Upper lobe of left lung (tissue), 6 donors: ENCODE measurements around the gene CERS1. TPM values are rescaled to one million over a fixed set of nuclear protein-coding genes. Genes with fewer than 3 reads are reported as not detected.

Experiments used
- ATAC-seq, 2 donors: fragments of 200-7000 bp; cut with Tn5 transposase; one replicate each; pipeline ENCODE4 v1.9.1; 2022; ENCODE audit warnings: mild to moderate bottlenecking in 2 of 2, moderate library complexity in 2 of 2; ENCODE audit not compliant: low FRiP score in 2 of 2
- DNase-seq, 2 donors: peaks; one replicate each; pipeline ENCODE4 v3.0.0-alpha.2; 2019 to 2020
- H3K27ac ChIP-seq, 4 donors: fragments of 200-600 bp; sonication (generic); one replicate each; pipeline ENCODE4 v1.5.1; 2016 to 2019
- H3K27me3 ChIP-seq, 4 donors: fragments of 200-600 bp; sonication (generic); one replicate each; pipeline ENCODE4 v1.5.1; 2017 to 2019
- H3K36me3 ChIP-seq, 4 donors: fragments of 200-600 bp; sonication (generic); one replicate each; pipeline ENCODE4 v1.5.1; 2016 to 2019
- H3K4me1 ChIP-seq, 4 donors: fragments of 200-600 bp; sonication (generic); one replicate each; pipeline ENCODE4 v1.5.1; 2018 to 2019
- H3K4me3 ChIP-seq, 4 donors: fragments of 200-600 bp; sonication (generic); one replicate each; pipeline ENCODE4 v1.5.1; 2017 to 2019; ENCODE audit warnings: mild to moderate bottlenecking in 2 of 4, moderate library complexity in 1 of 4
- H3K9me3 ChIP-seq, 4 donors: fragments of 200-600 bp; sonication (generic); one replicate each; pipeline ENCODE4 v1.5.1; 2018 to 2019
- CTCF ChIP-seq, 6 experiments: fragments of 450-650 bp in 4 of 6; fragments of 200-600 bp in 2 of 6; sonication (generic) in 2 of 6; IDR thresholded peaks; one replicate each; pipeline ENCODE4 v1.5.1; 2016 to 2019; ENCODE audit warnings: antibody characterized with exemption in 6 of 6
- EP300 ChIP-seq, 4 donors: sonication (generic); formaldehyde crosslinking; IDR thresholded peaks; one replicate each; pipeline ENCODE4 v1.5.1; 2017; ENCODE audit warnings: antibody characterized with exemption in 4 of 4, control low read depth in 2 of 4
- POLR2A ChIP-seq, 4 donors: fragments of 450-650 bp; IDR thresholded peaks; one replicate each; pipeline ENCODE4 v1.5.1; 2016 to 2017; ENCODE audit warnings: antibody characterized with exemption in 4 of 4, mild to moderate bottlenecking in 2 of 4
- POLR2AphosphoS5 ChIP-seq, 2 donors: sonication (generic); formaldehyde crosslinking; IDR thresholded peaks; one replicate each; pipeline ENCODE4 v1.5.1; 2017; ENCODE audit warnings: antibody characterized with exemption in 2 of 2
- WGBS, 2 donors: methylation state at CpG; one replicate each; pipeline ENCODE4 v1.1.5; 2017 to 2018; 5-methylcytosine and 5-hydroxymethylcytosine counted together
- total RNA-seq, 6 donors: library from RNA; depleted of rRNA in 4 of 6; stranded (reverse); fragments of >200 nt in 4 of 6; gene quantifications; one replicate each; pipeline versions ENCODE4 v1.1.0 to v1.2.1, GENCODE V29; 2016 to 2021
- donor health status: DM: no; HTN: no; CAD: no; lungs with moderate emphysema.
- donor health status: DM: no; HTN: yes; CAD: no; lungs with severe emphysema.

CERS1 gene
- total RNA-seq, 6 donors from 2014 or later: 0.20 to 0.30 TPM; not detected in 4

- H3K36me3 ChIP-seq: peaks cover 0 to 8% (median 1%) of the 10 kb centered on the region in 4 donors
- peak overlapping the region; percentile 78 to 92 (median 88) for H3K4me3 ChIP-seq
- H3K9me3 ChIP-seq: peaks cover 0 to 2% (median 0%) of the 10 kb centered on the region in 4 donors
- 0% methylated on average over 11 to 35 of the region's 69 CpGs for WGBS, 2 donors
- no peaks in the 10 kb centered on the region for H3K27me3 ChIP-seq
- TF ChIP-seq POLR2AphosphoS5 (IDR thresholded peaks at IDR 0.05): no peak
- TF ChIP-seq CTCF (IDR thresholded peaks at IDR 0.05): peak in 2 of 6 experiments; percentile 11 to 23
- peak; percentile 28 to 38 for ATAC-seq
- H3K4me1 ChIP-seq: peaks cover 32 to 55% (median 44%) of the 10 kb centered on the region in 4 donors
- H3K27ac ChIP-seq: peak overlapping the region; percentile 91 to 98 (median 93)
- peak; percentile 35 to 41 for DNase-seq
Measured at GRCh38 chr19:18832306-18833140, 63.4 kb downstream of the CERS1 start.

GRCh38 chr19:18831524-18832305, 64.2 kb downstream of the CERS1 start, which contains the start of gene UPF1:
UPF1 (plus strand) TSS chr19:18831959; CDS start chr19:18832210, 251 bp downstream.
- H3K4me3 ChIP-seq: peak within 1 kb of the TSS; percentile 78 to 92 (median 88)
- peaks cover 32 to 47% (median 38%) of the 10 kb centered on the region in 4 donors for H3K4me1 ChIP-seq
- DNase-seq (peak; percentile 95 to 100), ATAC-seq (peak; percentile 83 to 97)
- no peak for TF ChIP-seq EP300 (IDR thresholded peaks at IDR 0.05)
- peak in 3 of 4 donors; percentile 51 to 93 (median 80) for TF ChIP-seq POLR2A (IDR thresholded peaks at IDR 0.05)
- peak in 4 of 6 experiments; percentile 43 to 63 (median 54) for TF ChIP-seq CTCF (IDR thresholded peaks at IDR 0.05)
- peak; percentile 80 to 84 for TF ChIP-seq POLR2AphosphoS5 (IDR thresholded peaks at IDR 0.05)
- WGBS, 2 donors: 1 to 20% methylated on average over 1 to 39 of the region's 96 CpGs
- H3K36me3 ChIP-seq: peaks cover 0 to 5% (median 0%) of the 10 kb centered on the region in 4 donors
- H3K9me3 ChIP-seq: peaks cover 0 to 10% (median 3%) of the 10 kb centered on the region in 4 donors
- H3K27ac ChIP-seq: peak within 1 kb of the TSS; percentile 91 to 98 (median 93)
- H3K27me3 ChIP-seq: no peaks in the 10 kb centered on the region

- peaks cover 23 to 35% (median 28%) of the 10 kb centered on the region in 4 donors for H3K4me1 ChIP-seq
- H3K36me3 ChIP-seq: peaks cover 0 to 5% (median 0%) of the 10 kb centered on the region in 4 donors
- no peak for DNase-seq
- H3K4me3 ChIP-seq: no peak overlapping the region
- no peak overlapping the region for H3K27ac ChIP-seq
- H3K27me3 ChIP-seq: no peaks in the 10 kb centered on the region
- H3K9me3 ChIP-seq: peaks cover 0 to 12% (median 4%) of the 10 kb centered on the region in 4 donors
- TF ChIP-seq POLR2A (IDR thresholded peaks at IDR 0.05): no peak
- no peak for TF ChIP-seq POLR2AphosphoS5 (IDR thresholded peaks at IDR 0.05)
- TF ChIP-seq EP300 (IDR thresholded peaks at IDR 0.05): no peak
- no peak for TF ChIP-seq CTCF (IDR thresholded peaks at IDR 0.05)
- 92 to 98% methylated on average over 2 of the region's 2 CpGs for WGBS, 2 donors
- no peak for ATAC-seq
Measured at GRCh38 chr19:18830488-18830887, 65.5 kb downstream of the CERS1 start.

GRCh38 chr19:18828786-18829185, 67.2 kb downstream of the CERS1 start:
- peaks cover 6 to 18% (median 11%) of the 10 kb centered on the region in 4 donors for H3K4me1 ChIP-seq
- no peaks in the 10 kb centered on the region for H3K36me3 ChIP-seq
- no peaks in the 10 kb centered on the region for H3K27me3 ChIP-seq
- no peak for ATAC-seq
- WGBS, 2 donors: 49 to 54% methylated on average over 6 of the region's 6 CpGs
- no peak overlapping the region for H3K27ac ChIP-seq
- DNase-seq: no peak
- no peak overlapping the region for H3K4me3 ChIP-seq
- TF ChIP-seq POLR2A (IDR thresholded peaks at IDR 0.05) (no peak), POLR2AphosphoS5 (IDR thresholded peaks at IDR 0.05) (no peak), CTCF (IDR thresholded peaks at IDR 0.05) (no peak), EP300 (IDR thresholded peaks at IDR 0.05) (no peak)
- peaks cover 0 to 12% (median 4%) of the 10 kb centered on the region in 4 donors for H3K9me3 ChIP-seq

Other genes with a start within 250 kb of the CERS1 start
- 10 to 100 TPM in 4 of 6 donors, 1 to 10 TPM in 2; 5.9 to 27.2 (median 15.6) TPM for gene CRTC1, start 212.5 kb downstream of the CERS1 start, total RNA-seq
- 1 to 10 TPM in 4 of 6 donors, not detected in 2; 1.8 to 8.5 (median 4.3) TPM for gene COMP, start 104.9 kb downstream of the CERS1 start, total RNA-seq
- 100 to 1,000 TPM in 2 of 6 donors, 10 to 100 TPM in 4; 68.9 to 157 (median 86.3) TPM for gene UPF1, start 64.2 kb downstream of the CERS1 start, total RNA-seq
- gene COPE, start 23.2 kb upstream of the CERS1 start, total RNA-seq: 100 to 1,000 TPM; 124 to 250 (median 191) TPM
- gene DDX49, start 23.6 kb upstream of the CERS1 start, total RNA-seq: 10 to 100 TPM; 22.5 to 46.7 (median 40.1) TPM
- gene HOMER3, start 45.1 kb upstream of the CERS1 start, total RNA-seq: 10 to 100 TPM; 17.3 to 58.0 (median 27.8) TPM
- 100 to 1,000 TPM in 2 of 6 donors, 10 to 100 TPM in 4; 33.6 to 179 (median 64.9) TPM for gene SUGP2, start 137.4 kb upstream of the CERS1 start, total RNA-seq
- gene ARMC6, start 137.4 kb upstream of the CERS1 start, total RNA-seq: 10 to 100 TPM; 14.1 to 46.5 (median 26.8) TPM
- gene SLC25A42, start 167.8 kb upstream of the CERS1 start, total RNA-seq: 10 to 100 TPM in 5 of 6 donors, 1 to 10 TPM in 1; 5.6 to 23.0 (median 13.6) TPM
- gene TMEM161A, start 242.3 kb upstream of the CERS1 start, total RNA-seq: 10 to 100 TPM; 18.7 to 31.6 (median 26.2) TPM